Natural killer cell (primary cell): ENCODE measurements around the gene DIABLO. TPM values are rescaled to one million over a fixed set of nuclear protein-coding genes. Genes with fewer than 3 reads are reported as not detected.
A peak's percentile ranks its signal among the peaks of the same experiment; 100 is the strongest.

Source experiments
- ATAC-seq, 3 donors: fragments of 150-1000 bp in 2 of 3; fragments of 200-7000 bp in 1 of 3; cut with Tn5 transposase; 1 replicate in 1 of 3; 2 replicates in 2 of 3; pipeline ENCODE4 v1.10.0; 2021; ENCODE audit warnings: mild to moderate bottlenecking in 2 of 3, moderate library complexity in 2 of 3
- DNase-seq, 2 donors: peaks; one replicate each; pipeline versions ENCODE4 v3.0.0 to v3.0.0-alpha.2; 2013 to 2021; ENCODE audit warnings: mixed read lengths in 1 of 2
- H3K27ac ChIP-seq: one replicate; pipeline ENCODE4 v1.5.1; 2013; ENCODE audit warnings: mild to moderate bottlenecking, low read length
- H3K27me3 ChIP-seq: one replicate; pipeline ENCODE4 v1.6.1; 2013; ENCODE audit warnings: low read length; ENCODE audit not compliant: control insufficient read depth, insufficient read depth
- H3K36me3 ChIP-seq: one replicate; pipeline ENCODE4 v1.6.1; 2013; ENCODE audit warnings: low read length; ENCODE audit not compliant: control insufficient read depth, insufficient read depth
- H3K4me1 ChIP-seq: one replicate; pipeline ENCODE4 v1.6.1; 2013; ENCODE audit warnings: low read length; ENCODE audit not compliant: control insufficient read depth, insufficient read depth
- H3K4me3 ChIP-seq: one replicate; pipeline ENCODE4 v1.5.1; 2013; ENCODE audit warnings: low read length
- H3K9me3 ChIP-seq: one replicate; pipeline ENCODE4 v1.6.1; 2013; ENCODE audit warnings: low read length; ENCODE audit not compliant: control insufficient read depth, insufficient read depth
- H3K27ac Mint-ChIP-seq, 2 donors: one replicate each; pipeline ENCODE4 v1.8.0; 2022; ENCODE audit warnings: mild to moderate bottlenecking in 2 of 2, mixed read lengths in 2 of 2, moderate library complexity in 1 of 2
- H3K27me3 Mint-ChIP-seq, 2 donors: one replicate each; pipeline ENCODE4 v1.8.0; 2022; ENCODE audit warnings: low read depth in 2 of 2, mixed read lengths in 2 of 2
- H3K36me3 Mint-ChIP-seq: one replicate; pipeline ENCODE4 v1.8.0; 2022; ENCODE audit warnings: mixed read lengths
- H3K4me1 Mint-ChIP-seq, 2 donors: one replicate each; pipeline ENCODE4 v1.8.0; 2022; ENCODE audit warnings: mixed read lengths in 2 of 2
- H3K4me3 Mint-ChIP-seq: one replicate; pipeline ENCODE4 v1.8.0; 2022; ENCODE audit warnings: mild to moderate bottlenecking, moderate library complexity, mixed read lengths
- H3K9me3 Mint-ChIP-seq, 2 donors: one replicate each; pipeline ENCODE4 v1.8.0; 2022; ENCODE audit warnings: mixed read lengths in 2 of 2
- CTCF ChIP-seq: fragments of 200-600 bp; IDR thresholded peaks from one replicate; pipeline ENCODE4 v1.8.0; 2022; ENCODE audit warnings: antibody characterized with exemption
- WGBS: methylation state at CpG from one replicate; pipeline ENCODE4 v1.1.7; 2013; ENCODE audit warnings: missing lambda C conversion rate; ENCODE audit not compliant: insufficient coverage; 5-methylcytosine and 5-hydroxymethylcytosine counted together
- intact Hi-C: fragments of 100-400 bp; cut with micrococcal nuclease; formaldehyde crosslinking; loops from one replicate; pipeline ENCODE4 v1.14.2; 2022
- total RNA-seq, 4 donors: library from RNA; stranded (reverse); fragments of 120-200 nt in 1 of 4; gene quantifications; one replicate each; pipeline versions ENCODE4 v1.2.3 to v1.2.4, GENCODE V29; 2013 to 2022

DIABLO gene
- total RNA-seq, 3 donors from 2014 or later (not counting 1 experiment from before 2014, with no cell fraction given) = 84.8 to 102 (median 101) TPM

- peak overlapping the region; percentile 0 for H3K4me3 ChIP-seq
- Mint-ChIP-seq H3K27me3 (no peaks in the 10 kb centered on the region), H3K4me1 (peaks cover 0 to 6% of the 10 kb centered on the region in 2 donors), H3K36me3 (peaks cover 9% of the 10 kb centered on the region), H3K27ac (peak overlapping the region in 1 of 2 donors; percentile 6), H3K4me3 (peak overlapping the region; percentile 1), H3K9me3 (no peaks in the 10 kb centered on the region)
- TF ChIP-seq CTCF = no peak
- no peaks in the 10 kb centered on the region for H3K27me3 ChIP-seq
- intact Hi-C loops = no loop called here
- DNase-seq (peak in 1 of 2 donors; percentile 63), ATAC-seq (peak in 1 of 3 donors; percentile 39)
- H3K36me3 ChIP-seq = peaks cover 29% of the 10 kb centered on the region
- WGBS = 75% methylated on average over 9 of the region's 11 CpGs
- H3K27ac ChIP-seq = peak overlapping the region; percentile 37
- H3K4me1 ChIP-seq = no peaks in the 10 kb centered on the region
- H3K9me3 ChIP-seq = no peaks in the 10 kb centered on the region
Observed at GRCh38 chr12:122244565-122245371, 18.9 kb upstream of the DIABLO start.

DNA sequence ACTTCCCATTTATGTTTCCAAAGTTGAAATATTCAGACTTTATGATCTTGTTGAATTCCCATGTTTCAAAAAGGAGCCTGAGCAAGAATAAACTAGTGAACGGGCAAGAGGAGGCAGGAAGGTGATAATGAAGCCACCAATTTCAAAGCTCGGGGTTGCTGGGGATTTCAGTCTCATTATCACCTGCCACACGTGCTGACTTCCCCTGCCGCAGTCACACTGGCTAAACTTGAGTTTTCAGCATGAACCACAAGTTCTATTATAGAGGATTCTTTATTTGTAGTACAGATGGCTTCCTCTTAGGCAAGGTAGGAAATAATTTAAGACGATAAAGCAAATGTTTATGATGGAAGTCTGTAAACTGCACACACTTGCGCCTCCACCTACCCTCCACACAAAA is 18.1 kb upstream of the DIABLO start:
- Histone ChIP-seq H3K9me3 (no peaks in the 10 kb centered on the region), H3K27me3 (no peaks in the 10 kb centered on the region), H3K4me1 (no peaks in the 10 kb centered on the region), H3K36me3 (peaks cover 25% of the 10 kb centered on the region), H3K27ac (no peak overlapping the region), H3K4me3 (no peak overlapping the region)
- no peak for TF ChIP-seq CTCF
- intact Hi-C loops = no loop called here
- H3K4me1 Mint-ChIP-seq = peaks cover 0 to 6% of the 10 kb centered on the region in 2 donors
- H3K27me3 Mint-ChIP-seq = no peaks in the 10 kb centered on the region
- H3K36me3 Mint-ChIP-seq = peaks cover 6% of the 10 kb centered on the region
- no peak overlapping the region for H3K27ac Mint-ChIP-seq
- ATAC-seq = no peak
- DNase-seq = peak in 1 of 2 donors; percentile 67
- WGBS = 55% methylated on average over 3 of the region's 6 CpGs
- no peaks in the 10 kb centered on the region for H3K9me3 Mint-ChIP-seq
- H3K4me3 Mint-ChIP-seq = no peak overlapping the region

DNA sequence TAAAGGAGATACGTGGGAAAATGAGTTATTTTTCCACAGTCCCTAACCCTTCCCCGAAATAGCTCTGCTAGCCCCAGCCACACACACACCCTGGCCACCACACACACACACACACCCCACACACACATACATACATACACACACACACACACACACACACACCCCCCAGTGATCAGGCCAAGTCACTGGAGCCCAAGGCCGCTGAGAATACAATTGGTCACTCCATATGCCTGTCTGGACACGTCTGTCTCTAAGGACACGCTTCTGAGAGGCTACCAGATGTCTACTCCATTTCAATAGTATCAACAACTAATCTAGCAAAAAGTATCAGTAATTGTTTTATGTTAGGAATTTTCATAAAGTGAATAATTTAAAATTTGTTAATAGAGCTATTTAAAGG is 13.0 kb upstream of the DIABLO start:
- H3K27me3 Mint-ChIP-seq = no peaks in the 10 kb centered on the region
- intact Hi-C loops = no loop called here
- no peaks in the 10 kb centered on the region for H3K4me1 Mint-ChIP-seq
- 96% methylated on average over 4 of the region's 5 CpGs for WGBS
- Histone ChIP-seq H3K4me3 (no peak overlapping the region), H3K9me3 (no peaks in the 10 kb centered on the region), H3K4me1 (no peaks in the 10 kb centered on the region), H3K36me3 (peaks cover 33% of the 10 kb centered on the region), H3K27me3 (no peaks in the 10 kb centered on the region), H3K27ac (no peak overlapping the region)
- ATAC-seq (no peak), DNase-seq (no peak)
- peaks cover 7% of the 10 kb centered on the region for H3K36me3 Mint-ChIP-seq
- no peak overlapping the region for H3K27ac Mint-ChIP-seq
- no peak overlapping the region for H3K4me3 Mint-ChIP-seq
- H3K9me3 Mint-ChIP-seq = no peaks in the 10 kb centered on the region
- no peak for TF ChIP-seq CTCF
